IMR-90 (cell line): ENCODE data around the gene GRM8.

Source experiments
- BHLHE40 ChIP-seq: fragments of 150-350 bp; IDR thresholded peaks from 2 replicates; pipeline ENCODE4 v1.6.1; 2016; ENCODE audit warnings: mild to moderate bottlenecking, low read depth, low read length
- CEBPB ChIP-seq: IDR thresholded peaks from 2 replicates; pipeline ENCODE4 v1.6.1; 2012; ENCODE audit warnings: low read depth, low read length, improper control_type of control experiment
- CHD1 ChIP-seq: IDR thresholded peaks from 2 replicates; pipeline ENCODE4 v1.6.1; 2012; ENCODE audit warnings: low read depth, low read length, improper control_type of control experiment
- MAFK ChIP-seq: IDR thresholded peaks from 2 replicates; pipeline ENCODE4 v1.6.1; 2012; ENCODE audit warnings: low read depth, low read length, improper control_type of control experiment
- MAZ ChIP-seq: IDR thresholded peaks from 2 replicates; pipeline ENCODE4 v1.6.1; 2012; ENCODE audit warnings: low read depth, mild to moderate bottlenecking, low read length, improper control_type of control experiment, moderate library complexity, borderline replicate concordance
- MXI1 ChIP-seq: IDR thresholded peaks from 2 replicates; pipeline ENCODE4 v1.6.1; 2012; ENCODE audit warnings: low read depth, mild to moderate bottlenecking, low read length, moderate library complexity, borderline replicate concordance
- NFE2L2 ChIP-seq: fragments of 150-350 bp; IDR thresholded peaks from 2 replicates; pipeline ENCODE4 v1.6.1; 2016; ENCODE audit warnings: low read depth, mild to moderate bottlenecking, low read length
- POLR2A ChIP-seq: IDR thresholded peaks from 2 replicates; pipeline ENCODE4 v1.6.1; 2012; ENCODE audit warnings: mild to moderate bottlenecking, low read depth, low read length
- RAD21 ChIP-seq: IDR thresholded peaks from 2 replicates; pipeline ENCODE4 v1.6.1; 2012; ENCODE audit warnings: low read length, improper control_type of control experiment
- RFX5 ChIP-seq: IDR thresholded peaks from 2 replicates; pipeline ENCODE4 v1.8.0; 2012; ENCODE audit warnings: low read depth, mild to moderate bottlenecking, low read length, moderate library complexity
- SMC3 ChIP-seq: fragments of 150-350 bp; IDR thresholded peaks from 2 replicates; pipeline ENCODE4 v1.6.1; 2016; ENCODE audit warnings: low read depth, mild to moderate bottlenecking, antibody characterized with exemption, low read length, moderate library complexity
- TF ChIP-seq, protein P1 (sequence below): conservative IDR thresholded peaks from 2 replicates; pipeline ENCODE4 v1.5.1; 2012; ENCODE audit warnings: mild to moderate bottlenecking, low read depth, low read length, improper control_type of control experiment
- TF ChIP-seq, protein P2 (sequence below): fragments of 150-350 bp; IDR thresholded peaks from 2 replicates; pipeline ENCODE4 v1.6.1; 2017; ENCODE audit warnings: mild to moderate bottlenecking, antibody characterized with exemption, low read length, low read depth
- TF ChIP-seq, protein P3 (sequence below): fragments of 150-350 bp; IDR thresholded peaks from 2 replicates; pipeline ENCODE4 v1.6.1; 2016; ENCODE audit warnings: low read depth, mild to moderate bottlenecking, low read length, moderate library complexity, borderline replicate concordance

DNA sequence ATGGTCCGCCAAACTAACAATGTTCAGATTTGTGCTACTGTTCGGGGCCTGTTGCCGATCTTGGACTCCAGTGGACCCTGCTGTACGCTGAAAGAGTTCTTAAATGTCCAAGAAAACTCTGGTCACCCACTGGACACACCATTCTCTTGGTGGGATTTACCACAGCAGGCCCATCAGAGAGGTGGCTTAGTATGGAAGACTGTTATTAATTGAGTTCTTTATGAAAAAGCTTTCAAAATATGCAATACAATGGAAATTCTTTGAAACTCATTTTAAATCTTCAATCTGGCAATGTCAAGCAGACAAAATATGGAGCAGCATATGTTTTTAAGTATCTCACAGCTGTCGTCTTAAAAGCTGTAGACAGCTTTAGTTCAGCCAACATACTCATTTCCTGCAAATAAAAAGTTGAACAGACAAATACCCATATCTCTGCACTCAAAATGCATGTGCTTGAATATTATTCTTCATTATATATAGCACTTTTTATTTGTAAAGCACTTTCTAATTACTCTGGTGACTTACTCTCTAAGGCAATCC is 37.4 kb upstream of the GRM8 start:
- TF ChIP-seq, protein P1, sequence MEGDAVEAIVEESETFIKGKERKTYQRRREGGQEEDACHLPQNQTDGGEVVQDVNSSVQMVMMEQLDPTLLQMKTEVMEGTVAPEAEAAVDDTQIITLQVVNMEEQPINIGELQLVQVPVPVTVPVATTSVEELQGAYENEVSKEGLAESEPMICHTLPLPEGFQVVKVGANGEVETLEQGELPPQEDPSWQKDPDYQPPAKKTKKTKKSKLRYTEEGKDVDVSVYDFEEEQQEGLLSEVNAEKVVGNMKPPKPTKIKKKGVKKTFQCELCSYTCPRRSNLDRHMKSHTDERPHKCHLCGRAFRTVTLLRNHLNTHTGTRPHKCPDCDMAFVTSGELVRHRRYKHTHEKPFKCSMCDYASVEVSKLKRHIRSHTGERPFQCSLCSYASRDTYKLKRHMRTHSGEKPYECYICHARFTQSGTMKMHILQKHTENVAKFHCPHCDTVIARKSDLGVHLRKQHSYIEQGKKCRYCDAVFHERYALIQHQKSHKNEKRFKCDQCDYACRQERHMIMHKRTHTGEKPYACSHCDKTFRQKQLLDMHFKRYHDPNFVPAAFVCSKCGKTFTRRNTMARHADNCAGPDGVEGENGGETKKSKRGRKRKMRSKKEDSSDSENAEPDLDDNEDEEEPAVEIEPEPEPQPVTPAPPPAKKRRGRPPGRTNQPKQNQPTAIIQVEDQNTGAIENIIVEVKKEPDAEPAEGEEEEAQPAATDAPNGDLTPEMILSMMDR = no peak
- TF ChIP-seq RAD21 (no peak), POLR2A (no peak), SMC3 (no peak), NFE2L2 (no peak), RFX5 (no peak), MAFK (no peak), MXI1 (no peak), CEBPB (no peak), MAZ (no peak), CHD1 (no peak), BHLHE40 (no peak)
- TF ChIP-seq, protein P2, sequence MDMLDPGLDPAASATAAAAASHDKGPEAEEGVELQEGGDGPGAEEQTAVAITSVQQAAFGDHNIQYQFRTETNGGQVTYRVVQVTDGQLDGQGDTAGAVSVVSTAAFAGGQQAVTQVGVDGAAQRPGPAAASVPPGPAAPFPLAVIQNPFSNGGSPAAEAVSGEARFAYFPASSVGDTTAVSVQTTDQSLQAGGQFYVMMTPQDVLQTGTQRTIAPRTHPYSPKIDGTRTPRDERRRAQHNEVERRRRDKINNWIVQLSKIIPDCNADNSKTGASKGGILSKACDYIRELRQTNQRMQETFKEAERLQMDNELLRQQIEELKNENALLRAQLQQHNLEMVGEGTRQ = no peak
- TF ChIP-seq, protein P3, sequence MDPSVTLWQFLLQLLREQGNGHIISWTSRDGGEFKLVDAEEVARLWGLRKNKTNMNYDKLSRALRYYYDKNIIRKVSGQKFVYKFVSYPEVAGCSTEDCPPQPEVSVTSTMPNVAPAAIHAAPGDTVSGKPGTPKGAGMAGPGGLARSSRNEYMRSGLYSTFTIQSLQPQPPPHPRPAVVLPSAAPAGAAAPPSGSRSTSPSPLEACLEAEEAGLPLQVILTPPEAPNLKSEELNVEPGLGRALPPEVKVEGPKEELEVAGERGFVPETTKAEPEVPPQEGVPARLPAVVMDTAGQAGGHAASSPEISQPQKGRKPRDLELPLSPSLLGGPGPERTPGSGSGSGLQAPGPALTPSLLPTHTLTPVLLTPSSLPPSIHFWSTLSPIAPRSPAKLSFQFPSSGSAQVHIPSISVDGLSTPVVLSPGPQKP = no peak
